ENCODE data around the gene UTP20. TPM values are rescaled to one million over a fixed set of nuclear protein-coding genes. Genes with fewer than 3 reads are reported as not detected.

The UTP20 gene
- total RNA-seq (10 to 100 TPM in 1 of 2 donors, 1 to 10 TPM in 1; 6.6 to 10.1 TPM), polyA plus RNA-seq (1 to 10 TPM; 1.5 to 2.1 TPM)

GRCh38 chr12:101280006-101280505, at the start of gene UTP20:
Gene UTP20 (plus strand): TSS chr12:101280105. CDS start chr12:101280283, 178 bp downstream.
- no peaks in the 10 kb centered on the region for H3K9me3 ChIP-seq (ENCODE audit: control insufficient read depth in 4 of 4, low read length in 3 of 4)
- H3K9ac ChIP-seq (ENCODE audit: low read depth in 1 of 2, low read length in 2 of 2), result peak within 1 kb of the TSS; percentile 77 to 88
- DNase-seq (ENCODE audit: low spot score), result peak; percentile 95
- peaks cover 0 to 13% (median 10%) of the 10 kb centered on the region in 4 donors for H3K4me1 ChIP-seq (ENCODE audit: control insufficient read depth in 4 of 4, insufficient read depth in 4 of 4, low read length in 3 of 4)
- H3K27ac ChIP-seq (ENCODE audit: low read depth in 1 of 2, low read length in 2 of 2), result peak within 1 kb of the TSS in 1 of 2 donors; percentile 50
- H3K4me3 ChIP-seq (ENCODE audit: low read depth in 1 of 3, low read length in 3 of 3), result peak within 1 kb of the TSS; percentile 79 to 100 (median 89)
- TF ChIP-seq YY1 (IDR thresholded peaks at IDR 0.05) (peak; percentile 100), MAX (IDR thresholded peaks at IDR 0.05) (peak; percentile 99), REST (IDR thresholded peaks at IDR 0.05) (no peak), GABPA (IDR thresholded peaks at IDR 0.05 in 1 of 2, conservative IDR thresholded peaks at IDR 0.05 in 1 of 2) (peak in 1 of 2 donors; percentile 61)
- no peaks in the 10 kb centered on the region for H3K27me3 ChIP-seq (ENCODE audit: control insufficient read depth in 4 of 4, insufficient read depth in 4 of 4, low read length in 3 of 4)
- WGBS, result under 1% methylated on average over 34 of the region's 34 CpGs
- H3K36me3 ChIP-seq (ENCODE audit: control insufficient read depth in 4 of 4, insufficient read depth in 3 of 4, low read depth in 1 of 4, low read length in 3 of 4), result no peaks in the 10 kb centered on the region

- 66% methylated on average over 5 of the region's 5 CpGs for WGBS
- TF ChIP-seq NR2F2 (IDR thresholded peaks at IDR 0.05) (no peak), RAD21 (IDR thresholded peaks at IDR 0.05) (no peak), HNF4G (IDR thresholded peaks at IDR 0.05) (no peak), EGR1 (IDR thresholded peaks at IDR 0.05; ENCODE audit: low read depth in 2 of 2) (no peak), FOXA2 (IDR thresholded peaks at IDR 0.05) (no peak), MAX (IDR thresholded peaks at IDR 0.05) (no peak), YY1 (IDR thresholded peaks at IDR 0.05) (no peak), ZBTB33 (IDR thresholded peaks at IDR 0.05) (no peak), REST (IDR thresholded peaks at IDR 0.05) (no peak), GABPA (IDR thresholded peaks at IDR 0.05 in 1 of 2, conservative IDR thresholded peaks at IDR 0.05 in 1 of 2) (no peak), TAF1 (conservative IDR thresholded peaks at IDR 0.05) (no peak), HNF4A (conservative IDR thresholded peaks at IDR 0.05) (no peak), CTCF (IDR thresholded peaks at IDR 0.05; ENCODE audit: low read depth, low read length, missing input control) (no peak), SP1 (IDR thresholded peaks at IDR 0.05) (no peak), ATF3 (IDR thresholded peaks at IDR 0.05) (no peak), JUND (IDR thresholded peaks at IDR 0.05) (no peak)
- H3K27me3 ChIP-seq (ENCODE audit: control insufficient read depth in 4 of 4, insufficient read depth in 4 of 4, low read length in 3 of 4), result peaks cover 0 to 7% (median 0%) of the 10 kb centered on the region in 4 donors
- DNase-seq (ENCODE audit: low spot score), result no peak
- no peaks in the 10 kb centered on the region for H3K4me1 ChIP-seq (ENCODE audit: control insufficient read depth in 4 of 4, insufficient read depth in 4 of 4, low read length in 3 of 4)
- H3K27ac ChIP-seq (ENCODE audit: low read depth in 1 of 2, low read length in 2 of 2), result no peak overlapping the region
- no peak overlapping the region for H3K9ac ChIP-seq (ENCODE audit: low read depth in 1 of 2, low read length in 2 of 2)
- no peaks in the 10 kb centered on the region for H3K9me3 ChIP-seq (ENCODE audit: control insufficient read depth in 4 of 4, low read length in 3 of 4)
- no peaks in the 10 kb centered on the region for H3K36me3 ChIP-seq (ENCODE audit: control insufficient read depth in 4 of 4, insufficient read depth in 3 of 4, low read depth in 1 of 4, low read length in 3 of 4)
- H3K4me3 ChIP-seq (ENCODE audit: low read depth in 1 of 3, low read length in 3 of 3), result no peak overlapping the region
Observed at GRCh38 chr12:101230547-101230946, 49.4 kb upstream of the UTP20 start.
